Psoas muscle (tissue), 8 donors: ENCODE measurements around the gene PLXDC1. TPM values are rescaled to one million over a fixed set of nuclear protein-coding genes. Genes with fewer than 3 reads are reported as not detected.

Experiments used
- ATAC-seq, 4 donors: fragments of 200-7000 bp; cut with Tn5 transposase; one replicate each; pipeline ENCODE4 v1.9.1; 2020; ENCODE audit warnings: moderate library complexity in 3 of 4, mild to moderate bottlenecking in 2 of 4
- DNase-seq, 2 donors: peaks; one replicate each; pipeline ENCODE4 v3.0.0-alpha.2; 2020
- H3K27ac ChIP-seq: fragments of 200-600 bp; one replicate; pipeline ENCODE4 v1.8.0; 2022
- H3K27me3 ChIP-seq, 3 donors: fragments of 200-600 bp in 1 of 3; one replicate each; pipeline versions ENCODE4 v1.6.1 to v1.8.0; 2013 to 2022; ENCODE audit warnings: low read length in 2 of 3, mild to moderate bottlenecking in 2 of 3, moderate library complexity in 1 of 3; ENCODE audit not compliant: insufficient read depth in 3 of 3
- H3K36me3 ChIP-seq, 2 donors: fragments of 200-600 bp in 1 of 2; one replicate each; pipeline versions ENCODE4 v1.6.1 to v1.8.0; 2013 to 2022; ENCODE audit warnings: low read depth in 1 of 2, mild to moderate bottlenecking in 1 of 2, moderate library complexity in 1 of 2; ENCODE audit not compliant: insufficient read depth in 1 of 2
- H3K4me1 ChIP-seq: fragments of 200-600 bp; one replicate; pipeline ENCODE4 v1.8.0; 2022
- H3K4me3 ChIP-seq: fragments of 200-600 bp; one replicate; pipeline ENCODE4 v1.8.0; 2022; ENCODE audit warnings: mild to moderate bottlenecking
- H3K9me3 ChIP-seq: fragments of 200-600 bp; one replicate; pipeline ENCODE4 v1.8.0; 2022
- CTCF ChIP-seq: fragments of 200-600 bp; IDR thresholded peaks from one replicate; pipeline ENCODE4 v1.8.0; 2022; ENCODE audit warnings: antibody characterized with exemption
- WGBS, 3 donors: extraction: QIAGEN DNeasy Blood & Tissue Kit; methylation state at CpG; one replicate each; pipeline versions ENCODE4 v1.1.6 to v1.1.7; 2013; 5-methylcytosine and 5-hydroxymethylcytosine counted together
- intact Hi-C, 2 donors: fragments of 100-400 bp; cut with DNase I; formaldehyde crosslinking; loops; one replicate each; pipeline versions ENCODE4 v1.11.0 to v1.14.2; 2022
- polyA plus RNA-seq, 3 donors: library from polyadenylated mRNA; stranded (reverse); fragments of 200-250 nt; gene quantifications; one replicate each; pipeline ENCODE4 v1.2.3, GENCODE V29; 2013
- total RNA-seq, 4 donors: library from RNA; stranded (reverse); fragmentation: NEBNext Ultra II Directional in 2 of 4; extraction: Animal tissue kit (Norgen Biotek cat#: 25700) in 2 of 4; gene quantifications; one replicate each; pipeline versions ENCODE4 v1.2.1 to v1.2.4, GENCODE V29; 2021 to 2023
- donor health status: healthy with polysubstance abuse.
- donor health status: DM: no; HTN: no; CAD: no; lungs with moderate emphysema.
- donor health status: Bipolar disorder and iron deficiency.
- donor health status: healthy.
- donor health status: DM: yes; HTN: yes; CAD: no.
- donor health status: DM: no; HTN: no; CAD: no.
- donor health status: DM: no; HTN: no; CAD: no.
- donor health status: DM: yes; HTN: yes; CAD: no.

PLXDC1 gene
- total and polyA plus RNA-seq, 7 donors = 2.3 to 9.2 (median 3.2) TPM

GRCh38 chr17:39108461-39109375 lies 42.7 kb downstream of the PLXDC1 start:
- ATAC-seq (no peak), DNase-seq (no peak)
- Histone ChIP-seq H3K4me3 (no peak overlapping the region), H3K9me3 (no peaks in the 10 kb centered on the region), H3K27me3 (peaks cover 0 to 7% (median 0%) of the 10 kb centered on the region in 3 donors), H3K27ac (no peak overlapping the region), H3K4me1 (no peaks in the 10 kb centered on the region), H3K36me3 (no peaks in the 10 kb centered on the region)
- no peak for TF ChIP-seq CTCF
- intact Hi-C loops = no loop called here
- WGBS, 3 donors = 62 to 79% (median 68%) methylated on average over 23 of the region's 23 CpGs

- no peak for DNase-seq
- WGBS, 3 donors = 70 to 85% (median 73%) methylated on average over 8 of the region's 8 CpGs
Measured at GRCh38 chr17:39107973-39108372, 43.5 kb downstream of the PLXDC1 start.

GRCh38 chr17:39107155-39107554 lies 44.3 kb downstream of the PLXDC1 start:
- ATAC-seq (no peak), DNase-seq (no peak)
- Histone ChIP-seq H3K4me3 (no peak overlapping the region), H3K9me3 (no peaks in the 10 kb centered on the region), H3K36me3 (no peaks in the 10 kb centered on the region), H3K27ac (no peak overlapping the region), H3K27me3 (peaks cover 0 to 7% (median 0%) of the 10 kb centered on the region in 3 donors), H3K4me1 (no peaks in the 10 kb centered on the region)
- no peak for TF ChIP-seq CTCF
- 54 to 67% (median 55%) methylated on average over 7 of the region's 7 CpGs for WGBS, 3 donors
- intact Hi-C loops = no loop called here

More at GRCh38 chr17:39107973-39108372, 43.5 kb downstream of the PLXDC1 start:
- Histone ChIP-seq H3K36me3 (no peaks in the 10 kb centered on the region), H3K27ac (no peak overlapping the region), H3K4me1 (no peaks in the 10 kb centered on the region), H3K4me3 (no peak overlapping the region), H3K9me3 (no peaks in the 10 kb centered on the region), H3K27me3 (peaks cover 0 to 7% (median 0%) of the 10 kb centered on the region in 3 donors)
- TF ChIP-seq CTCF = no peak
- intact Hi-C loops = no loop called here
- no peak for ATAC-seq

- ATAC-seq (no peak), DNase-seq (no peak)
- 68 to 82% (median 72%) methylated on average over 9 of the region's 9 CpGs for WGBS, 3 donors
- Histone ChIP-seq H3K27ac (no peak overlapping the region), H3K36me3 (no peaks in the 10 kb centered on the region), H3K9me3 (no peaks in the 10 kb centered on the region), H3K27me3 (no peaks in the 10 kb centered on the region), H3K4me1 (no peaks in the 10 kb centered on the region), H3K4me3 (no peak overlapping the region)
- no peak for TF ChIP-seq CTCF
- intact Hi-C loops = no loop called here
Measured at GRCh38 chr17:39105705-39106104, 45.7 kb downstream of the PLXDC1 start.
